ENCODE data around the gene ANKS6. TPM values are rescaled to one million over a fixed set of nuclear protein-coding genes. Genes with fewer than 3 reads are reported as not detected.

Gene ANKS6
- polyA plus RNA-seq, 1 donor from 2014 or later, result 16.6 TPM

- Histone ChIP-seq H3K4me2 (ENCODE audit: low read length) (no peak overlapping the region), H3F3A (ENCODE audit: insufficient read depth, low read length, poor library complexity, severe bottlenecking) (no peaks in the 10 kb centered on the region), H3K4me3 (ENCODE audit: low read length) (no peak overlapping the region), H2AFZ (ENCODE audit: low read depth, low read length) (no peak overlapping the region), H3K27ac (ENCODE audit: low read length) (no peak overlapping the region), H3K9me3 (ENCODE audit: low read length) (no peaks in the 10 kb centered on the region), H3K79me2 (replicated peaks; ENCODE audit: insufficient read depth, low read length) (no peaks in the 10 kb centered on the region), H3K27me3 (ENCODE audit: insufficient read depth, low read depth, low read length) (no peaks in the 10 kb centered on the region), H4K20me1 (ENCODE audit: insufficient read depth) (no peaks in the 10 kb centered on the region), H3K9me2 (ENCODE audit: insufficient read depth, low read length) (no peaks in the 10 kb centered on the region), H3K36me3 (ENCODE audit: insufficient read depth, low read length) (no peaks in the 10 kb centered on the region), H3K9ac (ENCODE audit: low read length) (no peak overlapping the region)
- TF ChIP-seq CTCF (IDR thresholded peaks at IDR 0.05; ENCODE audit: poor library complexity, severe bottlenecking) (no peak), MXI1 (conservative IDR thresholded peaks at IDR 0.05; ENCODE audit: poor library complexity, severe bottlenecking) (no peak), POLR2AphosphoS5 (IDR thresholded peaks at IDR 0.05) (no peak), SMC3 (conservative IDR thresholded peaks at IDR 0.05; ENCODE audit: poor library complexity) (no peak), EP300 (conservative IDR thresholded peaks at IDR 0.05; ENCODE audit: poor library complexity, severe bottlenecking) (no peak)
- TF ChIP-seq, protein P1, sequence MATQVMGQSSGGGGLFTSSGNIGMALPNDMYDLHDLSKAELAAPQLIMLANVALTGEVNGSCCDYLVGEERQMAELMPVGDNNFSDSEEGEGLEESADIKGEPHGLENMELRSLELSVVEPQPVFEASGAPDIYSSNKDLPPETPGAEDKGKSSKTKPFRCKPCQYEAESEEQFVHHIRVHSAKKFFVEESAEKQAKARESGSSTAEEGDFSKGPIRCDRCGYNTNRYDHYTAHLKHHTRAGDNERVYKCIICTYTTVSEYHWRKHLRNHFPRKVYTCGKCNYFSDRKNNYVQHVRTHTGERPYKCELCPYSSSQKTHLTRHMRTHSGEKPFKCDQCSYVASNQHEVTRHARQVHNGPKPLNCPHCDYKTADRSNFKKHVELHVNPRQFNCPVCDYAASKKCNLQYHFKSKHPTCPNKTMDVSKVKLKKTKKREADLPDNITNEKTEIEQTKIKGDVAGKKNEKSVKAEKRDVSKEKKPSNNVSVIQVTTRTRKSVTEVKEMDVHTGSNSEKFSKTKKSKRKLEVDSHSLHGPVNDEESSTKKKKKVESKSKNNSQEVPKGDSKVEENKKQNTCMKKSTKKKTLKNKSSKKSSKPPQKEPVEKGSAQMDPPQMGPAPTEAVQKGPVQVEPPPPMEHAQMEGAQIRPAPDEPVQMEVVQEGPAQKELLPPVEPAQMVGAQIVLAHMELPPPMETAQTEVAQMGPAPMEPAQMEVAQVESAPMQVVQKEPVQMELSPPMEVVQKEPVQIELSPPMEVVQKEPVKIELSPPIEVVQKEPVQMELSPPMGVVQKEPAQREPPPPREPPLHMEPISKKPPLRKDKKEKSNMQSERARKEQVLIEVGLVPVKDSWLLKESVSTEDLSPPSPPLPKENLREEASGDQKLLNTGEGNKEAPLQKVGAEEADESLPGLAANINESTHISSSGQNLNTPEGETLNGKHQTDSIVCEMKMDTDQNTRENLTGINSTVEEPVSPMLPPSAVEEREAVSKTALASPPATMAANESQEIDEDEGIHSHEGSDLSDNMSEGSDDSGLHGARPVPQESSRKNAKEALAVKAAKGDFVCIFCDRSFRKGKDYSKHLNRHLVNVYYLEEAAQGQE (IDR thresholded peaks at IDR 0.05; ENCODE audit: borderline replicate concordance), result no peak
These were observed 1.6 kb downstream of the ANKS6 start for GRCh38 chr9:98794802-98795201.

DNA sequence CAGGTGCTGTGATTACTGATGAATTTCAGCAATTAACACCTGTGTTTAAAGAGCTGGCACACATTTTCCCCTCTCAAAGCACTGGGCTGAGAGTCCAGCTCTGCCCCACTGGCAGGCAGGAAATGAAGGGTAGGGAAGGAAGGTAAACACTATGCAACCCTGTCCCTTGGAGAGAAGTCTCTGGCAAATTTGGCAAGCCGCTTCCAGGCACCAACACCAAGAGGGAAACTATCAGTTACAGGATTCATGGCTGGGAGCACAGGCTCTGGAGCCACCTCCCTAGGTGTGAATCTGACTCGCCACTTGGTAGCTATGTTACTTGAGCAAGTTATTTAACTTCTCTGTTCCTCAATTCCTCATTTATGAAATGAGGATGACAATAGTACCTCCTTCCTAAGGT is 3.3 kb downstream of the ANKS6 start:
- no peaks in the 10 kb centered on the region for H3K9me2 ChIP-seq (ENCODE audit: insufficient read depth, low read length)
- no peaks in the 10 kb centered on the region for H3K27me3 ChIP-seq (ENCODE audit: insufficient read depth, low read depth, low read length)
- H3K4me3 ChIP-seq (ENCODE audit: low read length), result no peak overlapping the region
- no peaks in the 10 kb centered on the region for H3F3A ChIP-seq (ENCODE audit: insufficient read depth, low read length, poor library complexity, severe bottlenecking)
- no peak overlapping the region for H3K27ac ChIP-seq (ENCODE audit: low read length)
- H4K20me1 ChIP-seq (ENCODE audit: insufficient read depth), result no peaks in the 10 kb centered on the region
- H3K36me3 ChIP-seq (ENCODE audit: insufficient read depth, low read length), result no peaks in the 10 kb centered on the region
- H3K9me3 ChIP-seq (ENCODE audit: low read length), result no peaks in the 10 kb centered on the region
- H3K9ac ChIP-seq (ENCODE audit: low read length), result no peak overlapping the region
- no peak overlapping the region for H3K4me2 ChIP-seq (ENCODE audit: low read length)
- H2AFZ ChIP-seq (ENCODE audit: low read depth, low read length), result no peak overlapping the region
- TF ChIP-seq TAF1 (IDR thresholded peaks at IDR 0.05; ENCODE audit: low read depth) (no peak), SMC3 (conservative IDR thresholded peaks at IDR 0.05; ENCODE audit: poor library complexity) (no peak), MXI1 (conservative IDR thresholded peaks at IDR 0.05; ENCODE audit: poor library complexity, severe bottlenecking) (no peak), EP300 (conservative IDR thresholded peaks at IDR 0.05; ENCODE audit: poor library complexity, severe bottlenecking) (no peak), CTCF (IDR thresholded peaks at IDR 0.05; ENCODE audit: poor library complexity, severe bottlenecking) (no peak), RAD21 (conservative IDR thresholded peaks at IDR 0.05) (no peak), POLR2AphosphoS5 (IDR thresholded peaks at IDR 0.05) (no peak), EZH2 (IDR thresholded peaks at IDR 0.05; ENCODE audit: borderline replicate concordance, insufficient read depth, low read length, poor library complexity, severe bottlenecking) (no peak)
- TF ChIP-seq, protein P1 (IDR thresholded peaks at IDR 0.05; ENCODE audit: borderline replicate concordance), result no peak
- no peaks in the 10 kb centered on the region for H3K79me2 ChIP-seq (replicated peaks; ENCODE audit: insufficient read depth, low read length)

Data from neural cell (in vitro differentiated cells).